Parathyroid adenoma (tissue), 2 donors: ENCODE measurements around the gene IDH3A.
A peak's percentile ranks its signal among the peaks of the same experiment; 100 is the strongest.

Experiments used
- H2AFZ ChIP-seq: fragments of 300-600 bp; sonication (generic); one replicate; pipeline ENCODE4 v1.7.0; 2017; ENCODE audit warnings: antibody characterized with exemption, mild to moderate bottlenecking
- H3K27ac ChIP-seq: fragments of 300-600 bp; sonication (generic); one replicate; pipeline ENCODE4 v1.7.0; 2017
- H3K27me3 ChIP-seq: fragments of 300-600 bp; sonication (generic); one replicate; pipeline ENCODE4 v1.7.0; 2017; ENCODE audit warnings: low read length; ENCODE audit not compliant: control insufficient read depth, insufficient read depth
- H3K36me3 ChIP-seq: fragments of 300-600 bp; sonication (generic); one replicate; pipeline ENCODE4 v1.7.0; 2017; ENCODE audit warnings: low read length; ENCODE audit not compliant: control insufficient read depth, insufficient read depth
- H3K4me1 ChIP-seq: fragments of 300-600 bp; sonication (generic); one replicate; pipeline ENCODE4 v1.7.0; 2017; ENCODE audit warnings: control low read depth
- H3K4me2 ChIP-seq: fragments of 300-600 bp; sonication (generic); one replicate; pipeline ENCODE4 v1.7.0; 2017; ENCODE audit warnings: low read length
- H3K4me3 ChIP-seq: fragments of 300-600 bp; sonication (generic); one replicate; pipeline ENCODE4 v1.7.0; 2017; ENCODE audit warnings: low read depth, low read length
- H3K79me2 ChIP-seq: fragments of 300-600 bp; sonication (generic); one replicate; pipeline ENCODE4 v1.7.0; 2017; ENCODE audit warnings: control low read depth
- H3K9ac ChIP-seq: fragments of 300-600 bp; sonication (generic); one replicate; pipeline ENCODE4 v1.7.0; 2017; ENCODE audit warnings: mild to moderate bottlenecking
- H3K9me3 ChIP-seq: fragments of 300-600 bp; sonication (generic); one replicate; pipeline ENCODE4 v1.7.0; 2017; ENCODE audit warnings: low read length; ENCODE audit not compliant: control insufficient read depth
- CTCF ChIP-seq: fragments of 300-600 bp; sonication (generic); IDR thresholded peaks from one replicate; pipeline ENCODE4 v1.7.0; 2017; ENCODE audit warnings: antibody characterized with exemption, mild to moderate bottlenecking
- donor health status: primary hyperparathyroidism.

Gene IDH3A

GRCh38 chr15:78208341-78208844 lies 59.2 kb downstream of the IDH3A start:
- Histone ChIP-seq H2AFZ (no peak overlapping the region), H3K4me1 (peaks cover 17% of the 10 kb centered on the region), H3K27ac (no peak overlapping the region), H3K79me2 (no peaks in the 10 kb centered on the region), H3K4me3 (no peak overlapping the region), H3K9ac (no peak overlapping the region), H3K36me3 (no peaks in the 10 kb centered on the region), H3K9me3 (no peaks in the 10 kb centered on the region), H3K27me3 (no peaks in the 10 kb centered on the region), H3K4me2 (no peak overlapping the region)
- no peak for TF ChIP-seq CTCF

GRCh38 chr15:78208887-78209645 lies 59.9 kb downstream of the IDH3A start:
- H3K4me3 ChIP-seq, result no peak overlapping the region
- no peaks in the 10 kb centered on the region for H3K9me3 ChIP-seq
- peaks cover 17% of the 10 kb centered on the region for H3K4me1 ChIP-seq
- no peaks in the 10 kb centered on the region for H3K36me3 ChIP-seq
- no peak for TF ChIP-seq CTCF
- no peak overlapping the region for H3K4me2 ChIP-seq
- no peak overlapping the region for H3K9ac ChIP-seq
- H3K27me3 ChIP-seq, result no peaks in the 10 kb centered on the region
- H3K27ac ChIP-seq, result peak overlapping the region; percentile 73
- H3K79me2 ChIP-seq, result no peaks in the 10 kb centered on the region
- H2AFZ ChIP-seq, result peak overlapping the region; percentile 66

- no peaks in the 10 kb centered on the region for H3K36me3 ChIP-seq
- peak overlapping the region; percentile 66 for H2AFZ ChIP-seq
- peaks cover 17% of the 10 kb centered on the region for H3K4me1 ChIP-seq
- no peaks in the 10 kb centered on the region for H3K27me3 ChIP-seq
- no peaks in the 10 kb centered on the region for H3K79me2 ChIP-seq
- no peak overlapping the region for H3K4me3 ChIP-seq
- no peaks in the 10 kb centered on the region for H3K9me3 ChIP-seq
- H3K4me2 ChIP-seq, result no peak overlapping the region
- peak overlapping the region; percentile 73 for H3K27ac ChIP-seq
- H3K9ac ChIP-seq, result no peak overlapping the region
- TF ChIP-seq CTCF, result no peak
Observed at GRCh38 chr15:78209646-78210348, 60.6 kb downstream of the IDH3A start.

GRCh38 chr15:78210349-78210717 lies 61.2 kb downstream of the IDH3A start:
- no peaks in the 10 kb centered on the region for H3K36me3 ChIP-seq
- H3K27ac ChIP-seq, result peak overlapping the region; percentile 73
- peak overlapping the region; percentile 66 for H2AFZ ChIP-seq
- no peak overlapping the region for H3K9ac ChIP-seq
- H3K79me2 ChIP-seq, result no peaks in the 10 kb centered on the region
- H3K4me3 ChIP-seq, result no peak overlapping the region
- no peak for TF ChIP-seq CTCF
- no peaks in the 10 kb centered on the region for H3K9me3 ChIP-seq
- no peaks in the 10 kb centered on the region for H3K27me3 ChIP-seq
- H3K4me1 ChIP-seq, result peaks cover 17% of the 10 kb centered on the region
- H3K4me2 ChIP-seq, result no peak overlapping the region
